Measurements from ENCODE around the gene TMCC2.
A peak's percentile ranks its signal among the peaks of the same experiment; 100 is the strongest.

TMCC2 gene

GRCh38 chr1:205258719-205259118 lies 31.0 kb downstream of the TMCC2 start:
- Histone ChIP-seq H3K4ac (ENCODE audit: low read depth in 1 of 2, low read length in 2 of 2) (peak overlapping the region; percentile 52 to 59), H2AFZ (ENCODE audit: low read depth, low read length) (no peak overlapping the region), H2BK120ac (ENCODE audit: low read depth, low read length) (peak overlapping the region; percentile 42), H2BK5ac (ENCODE audit: low read depth, low read length, poor library complexity, severe bottlenecking) (no peak overlapping the region), H3K9me3 (ENCODE audit: control insufficient read depth, low read length) (no peaks in the 10 kb centered on the region), H2BK15ac (ENCODE audit: low read depth, poor library complexity, severe bottlenecking) (no peak overlapping the region), H3K36me3 (ENCODE audit: control insufficient read depth in 1 of 2, insufficient read depth in 2 of 2, low read depth in 1 of 2, low read length in 2 of 2) (no peaks in the 10 kb centered on the region), H3K4me1 (ENCODE audit: control insufficient read depth, insufficient read depth, low read depth, low read length) (peaks cover 29% of the 10 kb centered on the region), H3K27me3 (ENCODE audit: control insufficient read depth in 1 of 2, insufficient read depth in 1 of 2, low read length in 2 of 2) (no peaks in the 10 kb centered on the region), H4K8ac (ENCODE audit: low read length) (peak overlapping the region; percentile 80), H3K9ac (ENCODE audit: low read length) (peak overlapping the region; percentile 63), H3K4me3 (ENCODE audit: insufficient read depth in 1 of 2, low read depth in 1 of 2, low read length in 2 of 2) (no peak overlapping the region), H4K91ac (ENCODE audit: low read length) (no peak overlapping the region), H3K23ac (ENCODE audit: low read length in 2 of 2) (no peak overlapping the region), H3K27ac (ENCODE audit: low read length, poor library complexity, severe bottlenecking) (peak overlapping the region; percentile 66), H3K79me1 (replicated peaks; ENCODE audit: low read length, poor library complexity, severe bottlenecking) (no peaks in the 10 kb centered on the region), H3K18ac (ENCODE audit: low read depth in 1 of 2, low read length in 2 of 2) (peak overlapping the region; percentile 25 to 68), H3K14ac (ENCODE audit: low read length in 2 of 2) (no peak overlapping the region), H2AK5ac (ENCODE audit: low read length, severe bottlenecking) (peak overlapping the region; percentile 1), H3K4me2 (ENCODE audit: low read length, poor library complexity, severe bottlenecking) (no peak overlapping the region), H2BK12ac (ENCODE audit: low read length in 2 of 2) (no peak overlapping the region)
- WGBS, result 40% methylated on average over 7 of the region's 8 CpGs
- peak; percentile 76 for DNase-seq

GRCh38 chr1:205259324-205259832 lies 31.6 kb downstream of the TMCC2 start:
- Histone ChIP-seq H3K79me1 (replicated peaks; ENCODE audit: low read length, poor library complexity, severe bottlenecking) (no peaks in the 10 kb centered on the region), H2BK12ac (ENCODE audit: low read length in 2 of 2) (peak overlapping the region; percentile 51 to 92), H2AFZ (ENCODE audit: low read depth, low read length) (no peak overlapping the region), H3K36me3 (ENCODE audit: control insufficient read depth in 1 of 2, insufficient read depth in 2 of 2, low read depth in 1 of 2, low read length in 2 of 2) (no peaks in the 10 kb centered on the region), H3K4me1 (ENCODE audit: control insufficient read depth, insufficient read depth, low read depth, low read length) (peaks cover 29% of the 10 kb centered on the region), H3K18ac (ENCODE audit: low read depth in 1 of 2, low read length in 2 of 2) (peak overlapping the region; percentile 34 to 89), H4K91ac (ENCODE audit: low read length) (peak overlapping the region; percentile 72), H2BK15ac (ENCODE audit: low read depth, poor library complexity, severe bottlenecking) (no peak overlapping the region), H3K27me3 (ENCODE audit: control insufficient read depth in 1 of 2, insufficient read depth in 1 of 2, low read length in 2 of 2) (no peaks in the 10 kb centered on the region), H3K27ac (ENCODE audit: low read length, poor library complexity, severe bottlenecking) (peak overlapping the region; percentile 66), H3K4ac (ENCODE audit: low read depth in 1 of 2, low read length in 2 of 2) (peak overlapping the region; percentile 25 to 59), H3K23ac (ENCODE audit: low read length in 2 of 2) (no peak overlapping the region), H2AK5ac (ENCODE audit: low read length, severe bottlenecking) (peak overlapping the region; percentile 78), H3K4me3 (ENCODE audit: insufficient read depth in 1 of 2, low read depth in 1 of 2, low read length in 2 of 2) (peak overlapping the region in 1 of 2 experiments; percentile 31), H3K4me2 (ENCODE audit: low read length, poor library complexity, severe bottlenecking) (no peak overlapping the region), H3K9me3 (ENCODE audit: control insufficient read depth, low read length) (no peaks in the 10 kb centered on the region), H2BK5ac (ENCODE audit: low read depth, low read length, poor library complexity, severe bottlenecking) (no peak overlapping the region), H2BK120ac (ENCODE audit: low read depth, low read length) (peak overlapping the region; percentile 6), H3K9ac (ENCODE audit: low read length) (peak overlapping the region; percentile 63), H4K8ac (ENCODE audit: low read length) (peak overlapping the region; percentile 64), H3K14ac (ENCODE audit: low read length in 2 of 2) (no peak overlapping the region)
- WGBS, result 84% methylated on average over 9 of the region's 10 CpGs
- DNase-seq, result peak; percentile 59

DNA sequence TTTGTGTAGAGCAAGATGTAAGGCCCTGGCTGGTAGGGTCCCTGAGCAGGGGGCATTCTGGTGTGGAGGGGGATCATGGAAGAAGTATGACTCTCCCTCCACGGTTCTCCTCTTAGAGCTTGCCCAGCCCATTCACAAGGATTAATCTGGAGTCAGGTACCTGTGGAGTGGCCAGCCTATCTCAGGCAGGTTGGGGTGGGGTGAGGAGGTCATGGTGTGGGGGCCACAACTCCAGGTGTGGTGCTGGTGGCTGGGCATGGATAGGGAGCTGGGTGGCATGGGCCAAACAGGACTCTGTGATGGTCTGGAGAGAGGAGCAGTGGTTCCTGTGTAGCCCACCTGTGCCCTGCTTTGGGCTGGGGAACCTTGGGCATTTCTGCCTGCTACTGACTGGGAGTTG lies 32.3 kb downstream of the TMCC2 start:
- Histone ChIP-seq H3K14ac (ENCODE audit: low read length in 2 of 2) (peak overlapping the region in 1 of 2 experiments; percentile 3), H3K9me3 (ENCODE audit: control insufficient read depth, low read length) (no peaks in the 10 kb centered on the region), H4K91ac (ENCODE audit: low read length) (peak overlapping the region; percentile 10), H4K8ac (ENCODE audit: low read length) (no peak overlapping the region), H3K27me3 (ENCODE audit: control insufficient read depth in 1 of 2, insufficient read depth in 1 of 2, low read length in 2 of 2) (no peaks in the 10 kb centered on the region), H3K4me2 (ENCODE audit: low read length, poor library complexity, severe bottlenecking) (no peak overlapping the region), H2BK12ac (ENCODE audit: low read length in 2 of 2) (peak overlapping the region; percentile 35 to 67), H3K36me3 (ENCODE audit: control insufficient read depth in 1 of 2, insufficient read depth in 2 of 2, low read depth in 1 of 2, low read length in 2 of 2) (no peaks in the 10 kb centered on the region), H3K79me1 (replicated peaks; ENCODE audit: low read length, poor library complexity, severe bottlenecking) (no peaks in the 10 kb centered on the region), H2BK15ac (ENCODE audit: low read depth, poor library complexity, severe bottlenecking) (no peak overlapping the region), H2AK5ac (ENCODE audit: low read length, severe bottlenecking) (peak overlapping the region; percentile 8), H3K4me1 (ENCODE audit: control insufficient read depth, insufficient read depth, low read depth, low read length) (peaks cover 29% of the 10 kb centered on the region), H3K18ac (ENCODE audit: low read depth in 1 of 2, low read length in 2 of 2) (peak overlapping the region; percentile 29 to 34), H3K4me3 (ENCODE audit: insufficient read depth in 1 of 2, low read depth in 1 of 2, low read length in 2 of 2) (no peak overlapping the region), H3K23ac (ENCODE audit: low read length in 2 of 2) (no peak overlapping the region), H3K4ac (ENCODE audit: low read depth in 1 of 2, low read length in 2 of 2) (peak overlapping the region in 1 of 2 experiments; percentile 2), H2BK5ac (ENCODE audit: low read depth, low read length, poor library complexity, severe bottlenecking) (no peak overlapping the region), H2AFZ (ENCODE audit: low read depth, low read length) (no peak overlapping the region), H2BK120ac (ENCODE audit: low read depth, low read length) (no peak overlapping the region), H3K9ac (ENCODE audit: low read length) (peak overlapping the region; percentile 63), H3K27ac (ENCODE audit: low read length, poor library complexity, severe bottlenecking) (no peak overlapping the region)
- no peak for DNase-seq
- WGBS, result 86% methylated on average over 1 of the region's 1 CpG

DNA sequence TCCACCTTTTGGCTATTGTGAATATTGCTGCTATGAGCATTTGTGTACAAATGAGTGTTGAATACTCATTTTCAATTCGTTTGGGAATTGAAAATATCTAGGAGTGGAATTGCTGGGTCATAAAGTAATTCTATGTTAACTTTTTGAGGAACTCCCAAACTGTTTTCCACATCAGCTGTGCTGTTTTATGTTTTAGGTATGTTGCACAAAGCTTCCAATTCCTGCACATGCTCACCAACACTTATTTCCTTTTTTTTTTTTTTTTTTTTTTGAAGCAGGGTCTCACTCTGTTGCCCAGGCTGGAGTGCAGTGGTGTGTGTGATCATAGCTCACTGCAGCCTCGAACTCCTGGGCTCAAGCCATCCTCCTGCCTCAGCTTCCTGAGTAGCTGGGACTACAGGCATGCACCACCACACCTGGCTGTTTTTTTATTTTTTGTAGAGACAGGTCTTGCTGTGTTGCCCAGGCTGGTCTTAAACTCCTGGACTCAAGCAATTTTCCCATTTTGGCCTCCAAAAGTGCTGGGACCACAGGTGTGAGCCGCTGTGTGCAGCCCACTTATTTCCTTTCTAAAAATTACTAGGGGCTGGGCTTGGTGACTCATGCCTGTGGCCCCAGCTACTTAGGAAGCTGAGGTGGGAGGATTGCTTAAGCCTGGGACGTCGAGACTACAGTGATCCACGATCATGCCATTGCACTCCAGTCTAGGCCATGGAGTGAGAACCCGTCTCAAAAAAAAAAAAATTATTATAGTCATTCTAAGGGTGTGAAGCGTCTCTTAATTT lies 33.4 kb downstream of the TMCC2 start:
- Histone ChIP-seq H3K14ac (ENCODE audit: low read length in 2 of 2) (no peak overlapping the region), H2AFZ (ENCODE audit: low read depth, low read length) (no peak overlapping the region), H2BK120ac (ENCODE audit: low read depth, low read length) (no peak overlapping the region), H3K36me3 (ENCODE audit: control insufficient read depth in 1 of 2, insufficient read depth in 2 of 2, low read depth in 1 of 2, low read length in 2 of 2) (no peaks in the 10 kb centered on the region), H3K4me1 (ENCODE audit: control insufficient read depth, insufficient read depth, low read depth, low read length) (peaks cover 29% of the 10 kb centered on the region), H3K23ac (ENCODE audit: low read length in 2 of 2) (no peak overlapping the region), H3K4me3 (ENCODE audit: insufficient read depth in 1 of 2, low read depth in 1 of 2, low read length in 2 of 2) (no peak overlapping the region), H3K79me1 (replicated peaks; ENCODE audit: low read length, poor library complexity, severe bottlenecking) (no peaks in the 10 kb centered on the region), H3K4me2 (ENCODE audit: low read length, poor library complexity, severe bottlenecking) (no peak overlapping the region), H3K27ac (ENCODE audit: low read length, poor library complexity, severe bottlenecking) (no peak overlapping the region), H3K27me3 (ENCODE audit: control insufficient read depth in 1 of 2, insufficient read depth in 1 of 2, low read length in 2 of 2) (no peaks in the 10 kb centered on the region), H2AK5ac (ENCODE audit: low read length, severe bottlenecking) (no peak overlapping the region), H4K91ac (ENCODE audit: low read length) (no peak overlapping the region), H3K4ac (ENCODE audit: low read depth in 1 of 2, low read length in 2 of 2) (no peak overlapping the region), H3K9me3 (ENCODE audit: control insufficient read depth, low read length) (no peaks in the 10 kb centered on the region), H2BK15ac (ENCODE audit: low read depth, poor library complexity, severe bottlenecking) (no peak overlapping the region), H3K9ac (ENCODE audit: low read length) (no peak overlapping the region), H4K8ac (ENCODE audit: low read length) (no peak overlapping the region), H2BK5ac (ENCODE audit: low read depth, low read length, poor library complexity, severe bottlenecking) (no peak overlapping the region), H2BK12ac (ENCODE audit: low read length in 2 of 2) (no peak overlapping the region), H3K18ac (ENCODE audit: low read depth in 1 of 2, low read length in 2 of 2) (no peak overlapping the region)
- peak; percentile 79 for DNase-seq
- 35% methylated on average over 5 of the region's 8 CpGs for WGBS
